ENCODE data around the gene RAPGEF2.
"Not testable (repeated sequence)": the region's sequence is repeated elsewhere in the genome, so short reads cannot be mapped to it uniquely, and the experiment has no call there.

RAPGEF2 gene

GRCh38 chr4:159341522-159341921, 238.6 kb downstream of the RAPGEF2 start:
- DNase-seq, result peak; percentile 43

GRCh38 chr4:159342374-159342773, 239.5 kb downstream of the RAPGEF2 start:
- no peak for DNase-seq

DNA sequence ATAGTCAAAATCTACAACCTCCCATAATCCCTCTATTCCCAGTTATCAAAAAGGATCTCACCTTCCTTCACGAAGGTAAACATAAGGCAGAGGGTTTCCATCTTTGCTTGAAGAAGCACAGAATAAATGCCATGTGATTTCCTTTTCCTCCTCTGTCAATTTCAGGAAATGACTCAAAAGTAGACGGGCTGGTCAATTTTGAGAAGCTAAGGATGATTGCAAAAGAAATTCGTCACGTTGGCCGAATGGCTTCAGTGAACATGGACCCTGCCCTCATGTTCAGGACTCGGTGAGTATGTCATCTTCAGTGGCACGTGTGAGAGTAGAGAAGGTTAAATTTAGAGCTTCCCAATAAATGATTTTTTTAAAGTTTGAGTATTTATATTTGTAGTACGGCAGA, 240.2 kb downstream of the RAPGEF2 start:
- DNase-seq, result no peak

DNA sequence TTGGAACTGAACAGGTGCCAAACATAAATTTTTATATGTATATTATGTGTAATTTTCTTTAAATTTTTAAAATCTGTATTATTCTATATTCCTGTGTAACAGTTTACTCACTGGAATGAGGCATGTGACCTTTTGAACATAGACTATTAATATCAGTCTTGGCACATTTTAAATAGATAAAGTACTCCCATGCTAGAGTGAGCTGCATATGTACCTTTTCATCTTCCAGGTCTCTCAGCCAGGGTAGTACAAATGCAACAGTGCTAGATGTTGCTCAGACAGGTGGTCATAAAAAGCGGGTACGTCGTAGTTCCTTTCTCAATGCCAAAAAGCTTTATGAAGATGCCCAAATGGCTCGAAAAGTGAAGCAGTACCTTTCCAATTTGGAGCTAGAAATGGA, 242.0 kb downstream of the RAPGEF2 start:
- no peak for DNase-seq

GRCh38 chr4:159346681-159347080, 243.8 kb downstream of the RAPGEF2 start:
- DNase-seq, result no peak

DNA sequence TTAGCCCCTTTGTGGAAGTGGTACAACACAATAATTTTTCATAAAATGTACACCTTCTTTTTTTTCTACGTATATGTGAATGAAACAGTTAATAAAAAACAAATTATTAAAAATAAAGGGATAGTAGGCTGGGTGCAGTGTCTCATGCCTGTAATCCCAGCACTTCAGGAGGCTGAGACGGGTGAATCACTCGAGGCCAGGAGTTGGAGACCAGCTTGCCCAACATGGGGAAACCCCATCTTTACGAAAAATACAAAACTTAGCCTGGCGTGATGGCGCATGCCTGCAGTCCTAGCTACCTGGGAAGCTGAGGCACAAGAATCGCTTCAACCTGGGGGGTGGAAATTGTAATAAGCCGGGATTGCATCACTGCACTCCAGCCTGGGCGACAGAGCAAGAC, 244.9 kb downstream of the RAPGEF2 start:
- DNase-seq, result no peak

GRCh38 chr4:159349332-159349731, 246.5 kb downstream of the RAPGEF2 start:
- DNase-seq, result no peak

- no peak for DNase-seq
Observed at GRCh38 chr4:159352609-159353008, 249.7 kb downstream of the RAPGEF2 start.

DNA sequence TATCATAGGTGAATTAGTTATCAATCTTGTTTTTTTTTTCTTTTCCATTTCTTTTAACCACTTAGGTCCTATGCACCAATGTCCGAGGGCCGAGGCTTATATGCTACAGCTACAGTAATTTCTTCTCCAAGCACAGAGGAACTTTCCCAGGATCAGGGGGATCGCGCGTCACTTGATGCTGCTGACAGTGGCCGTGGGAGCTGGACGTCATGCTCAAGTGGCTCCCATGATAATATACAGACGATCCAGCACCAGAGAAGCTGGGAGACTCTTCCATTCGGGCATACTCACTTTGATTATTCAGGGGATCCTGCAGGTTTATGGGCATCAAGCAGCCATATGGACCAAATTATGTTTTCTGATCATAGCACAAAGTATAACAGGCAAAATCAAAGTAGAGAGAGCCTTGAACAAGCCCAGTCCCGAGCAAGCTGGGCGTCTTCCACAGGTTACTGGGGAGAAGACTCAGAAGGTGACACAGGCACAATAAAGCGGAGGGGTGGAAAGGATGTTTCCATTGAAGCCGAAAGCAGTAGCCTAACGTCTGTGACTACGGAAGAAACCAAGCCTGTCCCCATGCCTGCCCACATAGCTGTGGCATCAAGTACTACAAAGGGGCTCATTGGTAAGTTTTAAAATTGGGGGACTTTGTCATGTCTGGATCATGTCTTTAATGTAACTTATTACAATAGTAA, 250.7 kb downstream of the RAPGEF2 start:
- DNase-seq, result no peak

DNA sequence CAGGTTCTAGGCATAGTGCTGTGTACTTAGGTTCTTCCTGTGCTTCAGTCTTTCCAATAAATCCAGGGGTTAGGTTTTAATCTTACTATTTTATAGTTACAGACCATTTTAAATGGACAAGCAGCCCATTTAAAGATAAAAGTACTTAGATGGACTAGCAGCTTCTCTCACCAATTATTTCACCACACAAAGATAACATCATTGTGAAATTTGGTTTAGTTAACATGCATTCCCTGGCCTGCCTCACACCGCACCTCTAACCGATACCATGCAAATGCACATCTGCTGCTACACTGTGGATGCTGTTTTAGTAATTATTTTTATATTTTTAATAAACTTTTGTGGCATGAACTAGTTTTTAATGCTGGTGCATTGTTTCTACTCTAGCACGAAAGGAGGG, 252.6 kb downstream of the RAPGEF2 start:
- DNase-seq, result no peak

DNA sequence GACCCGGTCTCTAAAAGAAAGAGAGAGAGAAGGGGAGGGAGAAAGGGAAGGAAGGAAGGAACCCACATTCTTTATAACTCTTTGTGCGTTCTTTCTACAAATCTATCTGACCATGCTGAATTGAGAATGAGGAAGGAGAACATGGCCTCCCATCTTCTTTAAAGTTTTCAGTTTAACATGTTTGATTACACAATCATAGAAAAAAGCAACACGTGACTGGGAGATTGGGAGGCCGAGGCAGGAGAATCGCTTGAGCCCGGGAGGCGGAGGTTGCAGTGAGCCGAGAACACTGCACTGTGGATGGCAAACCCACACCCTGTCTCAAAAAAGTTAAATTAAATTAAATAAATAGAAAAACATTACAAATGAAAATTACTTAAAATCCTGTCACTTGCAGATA, 254.5 kb downstream of the RAPGEF2 start:
- no peak for DNase-seq

- peak; percentile 49 for DNase-seq
Observed at GRCh38 chr4:159358226-159358625, 255.3 kb downstream of the RAPGEF2 start.

GRCh38 chr4:159360549-159360948, 257.7 kb downstream of the RAPGEF2 start:
- peak; percentile 82 for DNase-seq

DNA sequence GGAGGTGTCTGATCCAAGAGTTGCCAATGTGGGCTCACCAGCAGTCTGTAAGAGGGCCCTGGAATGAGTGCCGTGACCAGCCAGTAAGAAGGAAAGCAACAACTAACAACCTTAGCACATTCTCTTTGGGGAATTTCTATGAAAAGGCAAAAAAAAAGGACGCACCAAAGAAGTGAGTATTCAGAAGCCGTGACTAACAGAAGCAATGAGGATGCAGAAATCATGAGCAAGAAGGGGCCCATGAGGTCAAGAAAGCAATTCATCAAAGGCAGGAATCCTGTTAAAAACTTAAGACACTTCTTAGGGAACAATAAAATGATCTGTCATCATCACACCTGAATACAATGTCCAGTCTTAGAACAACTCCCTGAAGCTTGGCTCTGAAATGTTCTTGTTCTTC, 260.5 kb downstream of the RAPGEF2 start:
- DNase-seq, result no peak

GRCh38 chr4:159366966-159367780, 264.3 kb downstream of the RAPGEF2 start:
- no peak for DNase-seq

DNA sequence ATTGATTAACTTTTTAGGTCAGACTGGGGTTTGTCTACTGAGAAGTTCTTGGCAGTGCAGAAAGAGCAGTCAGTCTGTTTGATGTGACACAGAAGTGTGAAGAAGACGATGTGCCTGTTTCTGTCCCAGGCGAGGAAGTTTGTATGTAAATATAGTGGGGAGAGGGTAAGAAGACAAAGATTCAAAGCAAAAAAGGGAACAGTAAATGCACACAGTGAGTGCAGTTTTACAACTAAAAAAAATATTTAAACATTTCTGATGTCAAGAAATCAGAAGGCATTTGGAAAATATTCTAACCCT, 264.9 kb downstream of the RAPGEF2 start:
- DNase-seq, result no peak

GRCh38 chr4:159368320-159368719, 265.4 kb downstream of the RAPGEF2 start:
- no peak for DNase-seq

DNA sequence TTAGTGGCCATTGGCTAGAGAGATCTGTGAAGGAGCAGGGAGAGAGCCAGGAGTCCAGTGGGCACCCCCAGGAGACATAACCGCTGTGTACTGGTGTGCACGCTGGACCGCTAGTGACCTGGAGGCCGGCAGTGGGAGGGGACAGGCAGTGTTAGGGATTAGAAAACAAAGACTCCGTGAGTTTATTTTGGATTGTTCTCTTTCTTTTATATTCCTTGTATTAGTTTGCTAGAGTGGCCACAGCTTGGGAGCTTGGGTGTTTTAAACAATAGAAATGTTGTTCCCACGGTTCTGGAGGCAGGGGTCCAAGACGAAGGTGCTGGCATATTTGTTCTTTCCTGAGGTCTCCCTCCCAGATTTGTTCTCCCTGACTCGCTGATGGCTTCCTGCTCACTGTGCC, 266.4 kb downstream of the RAPGEF2 start:
- DNase-seq, result no peak

DNA sequence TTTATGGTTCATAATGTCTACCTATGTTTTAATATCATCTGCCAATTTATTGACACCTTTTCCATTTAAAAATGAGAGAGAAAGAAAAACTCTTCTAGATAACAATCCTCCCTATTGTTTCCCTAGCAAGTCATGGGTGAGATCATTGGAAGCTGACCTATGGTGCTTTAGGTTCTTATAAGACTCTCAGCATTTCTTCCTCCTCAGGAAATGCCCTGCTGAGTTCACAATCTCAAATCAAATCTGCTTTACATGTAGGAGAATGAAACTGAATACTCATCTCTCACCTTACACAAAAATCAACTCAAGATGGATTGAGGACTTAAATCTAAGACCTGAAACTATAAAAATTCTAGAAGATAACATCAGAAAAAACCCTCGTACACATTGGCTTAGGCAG, 267.4 kb downstream of the RAPGEF2 start:
- no peak for DNase-seq

GRCh38 chr4:159374749-159375530, 272.1 kb downstream of the RAPGEF2 start:
- no peak for DNase-seq

GRCh38 chr4:159376289-159376688, 273.4 kb downstream of the RAPGEF2 start:
- no peak for DNase-seq

GRCh38 chr4:159378056-159378616, 275.3 kb downstream of the RAPGEF2 start:
- DNase-seq, result no peak

DNA sequence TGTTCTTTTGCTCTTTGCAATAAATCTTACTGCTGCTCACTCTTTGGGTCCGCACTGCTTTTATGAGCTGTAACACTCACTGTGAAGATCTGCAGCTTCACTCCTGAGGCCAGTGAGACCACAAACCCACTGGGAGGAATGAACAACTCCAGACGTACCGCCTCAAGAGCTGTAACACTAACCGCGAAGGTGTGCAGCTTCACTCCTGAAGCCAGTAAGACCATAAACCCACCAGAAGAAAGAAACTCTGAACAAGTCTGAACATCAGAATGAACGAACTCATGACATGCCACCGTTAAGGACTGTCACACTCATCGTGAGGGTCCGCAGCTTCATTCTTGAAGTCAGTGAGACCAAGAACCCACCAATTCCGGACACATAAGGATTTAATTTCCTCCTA, 276.2 kb downstream of the RAPGEF2 start:
- not testable (repeated sequence) for DNase-seq

DNA sequence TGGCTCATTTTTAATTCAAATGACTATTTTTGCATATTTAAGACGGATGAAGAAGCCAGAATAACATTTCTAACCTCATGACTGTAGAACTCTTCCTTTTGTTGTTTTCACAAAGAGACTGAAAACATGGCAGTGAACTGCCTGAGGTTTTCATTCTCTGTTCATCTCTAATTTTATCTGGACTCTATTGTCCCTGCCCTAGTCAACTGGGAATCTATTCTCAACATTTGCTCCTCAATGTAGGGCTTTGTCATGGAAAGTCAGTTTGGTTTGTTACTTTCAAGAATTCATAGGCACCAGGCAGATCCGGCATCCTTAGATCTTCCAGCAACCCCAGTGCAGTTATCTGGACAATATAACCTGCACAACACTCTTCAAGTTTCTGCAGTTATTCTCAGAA, 277.0 kb downstream of the RAPGEF2 start:
- DNase-seq, result no peak

All from HCEC 1CT (cell line).